ENCODE data around the gene KAZN.
"Not testable (repeated sequence)": the region's sequence is repeated elsewhere in the genome, so short reads cannot be mapped to it uniquely, and the experiment has no call there.

KAZN gene

DNA sequence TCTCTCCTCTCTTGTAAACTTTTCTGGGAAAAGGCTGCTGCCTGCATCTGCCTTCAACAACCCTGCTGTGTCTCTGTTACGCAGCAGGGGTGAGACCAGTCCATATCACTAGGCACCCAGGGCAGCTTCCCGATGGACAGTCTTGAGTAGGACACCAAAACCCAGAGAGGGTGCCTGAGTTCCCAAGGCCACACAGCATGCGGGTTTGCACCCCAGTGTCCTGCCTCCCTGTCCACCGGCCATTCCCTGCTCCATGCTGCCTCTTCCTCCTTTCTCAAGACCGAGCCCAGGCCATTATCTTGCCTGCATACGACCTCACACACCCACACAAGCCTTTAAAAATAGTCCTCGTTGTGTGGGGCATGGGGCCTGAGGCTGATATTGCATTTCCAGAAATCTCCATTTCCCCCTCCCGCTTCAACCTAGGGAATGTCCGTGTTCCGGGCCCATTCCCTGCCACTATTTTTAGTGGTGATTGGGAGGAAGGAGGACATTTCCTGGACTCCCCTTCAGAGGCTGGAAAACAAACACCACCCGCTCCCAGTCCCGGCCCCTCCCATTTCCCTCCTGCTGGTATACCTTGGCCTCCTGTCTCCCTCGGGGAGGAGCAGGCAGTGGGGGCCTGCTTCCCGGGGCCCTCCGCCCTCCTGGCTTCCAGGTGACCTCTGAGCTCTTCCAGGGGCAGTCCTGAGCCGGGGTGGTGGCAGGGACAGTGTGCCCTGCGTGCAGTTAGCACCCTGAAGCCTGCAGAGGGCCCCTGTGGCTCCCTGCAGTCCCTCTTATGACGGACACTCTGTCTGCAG is 422.7 kb downstream of the KAZN start:
- no peak for FAIRE-seq

DNA sequence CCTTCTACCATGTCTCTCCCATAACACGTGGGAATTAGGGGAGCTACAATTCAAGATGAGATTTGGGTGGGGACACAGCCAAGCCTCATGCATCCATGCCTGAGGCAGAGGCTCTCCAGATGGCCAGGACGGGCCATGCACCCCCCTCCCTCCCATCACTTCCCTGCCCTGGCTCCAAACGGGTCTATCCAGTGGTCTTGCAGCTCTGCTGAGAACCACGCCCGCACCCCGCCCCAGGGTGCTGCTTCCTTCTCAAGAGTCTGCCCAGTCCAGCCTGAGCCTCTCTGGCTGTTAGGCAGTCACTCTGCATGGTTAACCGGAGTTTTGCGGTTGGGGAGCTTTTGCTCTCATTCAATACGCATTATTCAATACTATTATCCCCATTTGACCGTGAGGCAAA is 423.6 kb downstream of the KAZN start:
- FAIRE-seq: no peak

DNA sequence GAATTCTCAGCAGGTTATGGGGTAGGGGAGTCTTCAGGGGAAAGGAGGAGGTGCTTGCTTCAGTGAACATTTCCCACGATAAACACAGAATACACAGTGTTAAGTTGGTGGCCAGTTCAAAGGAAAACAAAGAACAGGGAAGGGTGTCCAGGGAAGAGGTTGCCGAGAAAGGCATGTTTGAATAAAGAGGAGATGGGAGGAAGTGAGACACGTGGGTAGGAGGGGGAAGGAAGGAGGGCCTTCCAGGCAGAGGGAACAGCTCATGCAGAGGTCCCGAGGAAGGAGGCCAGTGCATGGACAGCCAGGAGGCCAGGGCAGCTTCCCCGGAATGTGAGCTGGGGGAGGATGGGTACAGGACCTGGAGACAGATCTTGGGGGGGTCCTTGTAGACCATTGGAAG is 424.7 kb downstream of the KAZN start:
- FAIRE-seq: no peak

DNA sequence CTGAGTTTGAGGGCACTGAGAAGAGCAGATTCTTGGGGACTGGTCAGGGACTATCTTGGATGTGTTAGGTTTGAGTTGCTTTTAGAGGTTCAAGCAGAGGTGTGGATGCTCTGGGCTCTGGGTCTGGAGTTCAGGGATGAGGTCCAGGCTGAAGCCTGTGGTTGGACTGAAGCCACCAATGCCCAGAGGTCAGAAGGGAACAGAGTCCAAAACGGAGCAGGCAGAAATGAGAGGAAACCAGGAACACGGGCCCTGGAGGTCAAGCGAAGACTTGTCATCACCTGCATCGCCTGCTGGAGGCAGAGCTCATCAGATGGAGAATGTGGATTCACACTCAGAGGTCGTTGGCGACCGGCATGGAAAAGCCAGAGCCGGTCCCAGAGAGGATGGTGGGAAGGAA is 425.5 kb downstream of the KAZN start:
- no peak for FAIRE-seq

DNA sequence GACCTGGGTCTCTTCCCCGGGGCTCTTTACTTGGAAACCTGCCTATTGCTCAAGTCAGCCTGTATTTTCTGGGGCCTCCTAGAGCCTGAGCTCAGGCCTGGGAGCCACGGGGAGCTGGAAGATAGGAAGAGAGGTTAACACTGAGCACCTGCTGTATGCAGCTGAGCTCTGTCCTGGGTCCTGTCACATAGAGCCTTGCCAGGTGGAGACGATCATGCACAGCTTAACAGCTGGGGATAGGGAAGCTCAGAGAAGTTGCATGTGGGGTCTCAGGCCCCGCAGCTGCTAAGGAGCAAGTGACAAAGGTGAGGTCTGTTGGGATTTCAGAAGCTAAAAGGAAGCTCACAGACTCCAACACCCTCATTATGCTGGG is 427.6 kb downstream of the KAZN start:
- FAIRE-seq: no peak

DNA sequence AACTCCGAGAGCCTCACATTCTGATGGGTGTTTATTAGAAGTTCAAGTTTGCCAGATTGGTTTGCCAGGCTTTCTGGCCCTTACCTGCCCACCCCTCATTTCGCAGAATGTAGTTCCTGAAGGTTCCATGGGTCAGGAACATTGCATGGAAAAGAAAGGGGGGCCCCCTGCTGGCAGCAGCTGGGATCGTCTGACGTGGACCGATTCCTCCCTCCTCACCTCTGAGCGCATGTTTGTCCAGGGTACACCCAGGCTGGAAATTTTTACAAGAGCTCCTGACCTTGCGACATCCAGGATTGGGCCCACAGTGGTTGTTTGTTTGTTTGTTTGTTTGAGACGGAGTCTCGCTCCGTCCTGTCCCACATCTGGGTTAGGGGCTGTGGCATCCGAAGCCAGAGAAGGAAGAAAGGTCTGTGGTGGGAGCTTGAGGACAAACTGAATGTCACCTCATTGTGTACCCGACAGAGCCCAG is 429.1 kb downstream of the KAZN start:
- FAIRE-seq: no peak

DNA sequence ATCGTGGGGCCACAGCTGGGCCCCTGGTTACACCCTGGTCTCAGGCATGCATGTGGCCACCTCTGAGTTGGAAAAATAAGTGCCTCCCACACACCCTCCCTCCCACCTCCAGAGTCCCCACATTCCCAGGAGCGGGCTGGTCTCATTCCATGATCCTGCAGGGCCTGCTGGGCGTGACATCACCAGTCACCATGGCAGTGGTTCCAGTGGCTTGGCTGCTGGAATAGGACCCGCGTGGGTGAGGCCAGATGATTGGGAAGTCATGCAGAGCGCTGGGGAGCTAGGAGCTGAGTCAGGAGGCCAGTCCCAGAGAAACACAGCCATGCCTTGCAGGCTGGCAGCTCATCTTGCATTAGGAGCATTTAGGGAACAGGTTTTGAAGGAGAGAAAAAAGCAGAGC is 429.6 kb downstream of the KAZN start:
- no peak for FAIRE-seq

DNA sequence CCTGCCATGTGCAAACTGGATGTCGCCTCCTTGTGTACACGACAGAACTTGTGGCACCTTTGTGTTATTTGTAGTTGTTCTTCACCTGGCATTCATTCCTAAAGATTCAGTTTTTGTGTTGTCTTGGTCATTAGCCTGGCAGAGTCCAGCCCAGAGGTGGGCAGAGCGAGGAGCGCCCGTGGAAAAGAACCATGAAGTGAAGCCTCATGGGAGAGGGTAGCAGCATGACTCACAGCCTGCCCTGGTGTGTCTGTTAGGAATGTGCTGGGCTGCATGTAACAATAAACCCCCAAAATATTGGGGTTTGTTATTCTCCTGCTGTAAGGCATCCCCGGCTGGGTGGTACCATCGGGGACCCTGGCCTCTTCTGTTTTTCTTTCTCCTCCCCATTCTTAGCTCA is 430.1 kb downstream of the KAZN start:
- no peak for FAIRE-seq

DNA sequence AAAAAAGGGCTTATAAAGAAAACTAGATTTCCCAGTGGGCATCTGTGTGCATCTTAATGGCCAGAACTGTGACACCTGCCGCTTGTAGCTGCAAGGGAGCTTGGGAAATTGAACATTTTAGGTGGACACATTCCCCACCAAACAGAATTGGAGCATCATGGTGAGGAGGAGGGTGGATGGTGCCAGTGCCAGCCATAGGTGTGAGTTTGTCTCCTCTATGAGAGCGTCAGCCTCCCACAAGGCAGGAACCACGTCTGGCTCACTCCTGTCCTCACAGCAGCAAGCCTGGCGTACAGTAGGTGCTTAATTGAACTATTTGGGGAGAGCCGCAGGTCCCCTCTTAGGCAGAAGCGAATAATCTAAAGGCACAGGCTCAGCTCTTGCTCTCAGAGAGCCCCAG is 430.6 kb downstream of the KAZN start:
- FAIRE-seq: no peak

DNA sequence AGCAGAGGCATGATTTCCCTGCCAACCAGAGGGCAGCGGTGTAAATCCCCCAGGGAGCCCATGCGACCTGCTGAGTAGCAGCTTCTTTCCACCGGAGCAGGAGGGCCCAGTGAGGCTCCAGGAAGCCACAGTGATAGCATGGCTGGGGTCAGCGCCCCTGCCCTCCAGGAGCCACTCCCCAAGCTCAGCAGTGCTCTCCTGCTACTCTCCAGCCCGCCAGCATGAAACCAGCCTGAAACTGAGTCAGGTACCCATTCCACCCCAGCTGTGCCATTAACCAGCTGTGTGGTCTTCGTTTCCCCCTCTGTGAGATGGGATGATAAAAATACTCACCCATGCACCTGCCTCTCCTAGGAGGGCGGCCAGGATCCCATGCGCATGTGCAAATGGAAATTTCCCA is 431.3 kb downstream of the KAZN start:
- FAIRE-seq: no peak

DNA sequence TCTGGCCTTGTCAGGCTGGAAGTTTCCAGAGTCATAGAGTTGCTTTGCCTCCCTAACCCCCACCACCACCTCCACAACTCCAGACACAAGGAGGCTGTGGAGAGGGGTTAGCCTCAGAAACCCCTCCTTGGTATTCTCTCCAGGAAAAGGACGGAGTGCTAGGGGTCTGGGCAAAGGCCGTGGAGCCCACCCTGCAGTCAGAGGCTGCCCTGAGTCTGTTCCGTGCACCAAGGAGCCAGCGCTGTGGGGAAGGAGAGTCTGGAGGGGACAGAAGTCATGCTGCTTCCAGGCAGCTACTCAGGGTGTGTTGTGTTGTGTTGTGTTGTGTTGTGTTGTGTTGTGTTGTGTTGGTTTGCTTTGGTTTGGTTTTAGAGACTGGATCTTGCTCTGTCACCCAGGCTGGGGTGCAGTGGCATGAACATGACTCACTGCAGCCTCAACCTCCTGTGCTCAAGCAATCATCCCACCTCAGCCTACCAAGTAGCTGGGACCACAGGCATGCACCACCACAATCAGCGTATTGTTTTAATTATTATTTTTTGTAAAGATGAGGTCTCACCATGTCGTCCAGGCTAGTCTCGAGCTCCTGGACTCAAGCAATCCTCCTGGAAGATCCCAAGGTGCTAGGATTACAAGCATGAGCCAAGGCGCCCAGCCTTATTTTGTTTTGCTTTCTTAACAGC is 432.9 kb downstream of the KAZN start:
- FAIRE-seq: no peak

DNA sequence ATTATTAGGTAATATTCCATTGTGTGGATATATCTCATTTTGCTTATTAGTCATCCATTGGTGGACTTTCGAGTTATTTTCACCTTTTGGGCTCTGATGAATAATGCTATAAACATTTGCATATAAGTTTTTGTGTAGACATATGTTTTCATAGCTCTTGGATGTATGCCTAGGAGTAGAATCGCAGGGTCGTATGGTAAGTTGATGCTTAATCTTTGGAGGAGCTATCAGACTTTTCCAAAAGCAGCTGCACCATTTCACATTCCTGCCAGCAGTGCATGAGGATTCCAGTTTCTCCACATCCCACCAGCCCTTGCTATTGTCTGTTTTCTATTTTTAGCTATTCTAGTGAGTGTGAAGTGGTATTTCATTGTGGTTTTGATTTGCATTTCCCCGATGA is 434.8 kb downstream of the KAZN start:
- no peak for FAIRE-seq

DNA sequence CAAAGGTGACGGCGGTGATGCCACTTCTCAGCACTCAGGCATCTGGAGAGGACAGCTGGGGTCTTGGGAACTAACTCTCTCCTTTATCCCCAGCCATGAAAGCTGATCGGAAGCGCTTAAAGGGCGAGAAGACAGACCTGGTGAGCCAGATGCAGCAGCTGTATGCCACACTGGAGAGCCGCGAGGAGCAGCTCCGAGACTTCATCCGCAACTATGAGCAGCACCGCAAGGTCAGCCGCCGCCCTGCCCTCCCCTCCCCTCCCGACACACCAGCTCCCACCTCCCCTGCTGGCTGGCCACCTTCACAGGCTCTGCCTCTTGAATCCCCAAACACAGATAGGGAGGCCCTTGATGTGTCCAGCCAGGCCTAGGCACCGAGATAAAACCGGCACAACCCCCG is 436.2 kb downstream of the KAZN start:
- FAIRE-seq: no peak

DNA sequence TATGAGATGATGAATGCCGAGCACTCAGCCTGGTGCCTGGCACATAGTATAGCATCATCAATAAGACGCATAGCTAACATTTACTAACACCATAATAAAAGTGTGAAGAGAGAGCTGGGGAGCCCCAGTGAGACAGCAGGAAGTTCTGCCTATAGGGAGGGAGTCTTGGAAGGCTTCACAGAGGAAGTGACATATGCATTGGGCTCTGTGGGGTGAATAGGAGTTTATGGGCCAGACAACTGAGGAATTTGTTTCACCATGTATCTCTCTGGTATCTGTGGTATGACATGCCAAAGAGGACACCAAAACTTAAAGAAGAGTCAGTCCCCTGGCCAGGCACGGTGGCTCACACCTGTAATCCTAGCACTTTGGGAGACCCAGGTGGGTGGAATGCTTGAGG is 436.8 kb downstream of the KAZN start:
- no peak for FAIRE-seq

DNA sequence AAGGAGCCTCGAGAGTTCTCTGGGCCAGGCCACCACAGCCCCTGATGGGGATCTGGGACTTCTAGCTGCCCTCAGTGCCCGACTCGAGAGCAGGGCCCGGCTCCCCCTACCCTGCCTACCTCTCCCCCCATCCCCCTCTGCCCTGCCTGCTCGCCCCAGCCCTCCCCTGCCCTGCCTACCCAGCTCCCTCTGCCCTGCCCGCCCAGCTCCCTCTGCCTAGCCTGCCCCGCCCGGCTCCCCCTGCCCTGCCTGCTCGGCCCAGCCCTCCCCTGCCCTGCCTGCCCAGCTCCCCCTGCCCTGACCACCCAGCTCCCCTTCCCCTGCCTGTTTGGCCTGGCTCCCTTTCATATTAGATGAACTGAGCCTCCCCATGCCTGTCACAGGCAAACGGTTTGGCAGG is 437.6 kb downstream of the KAZN start:
- no peak for FAIRE-seq

DNA sequence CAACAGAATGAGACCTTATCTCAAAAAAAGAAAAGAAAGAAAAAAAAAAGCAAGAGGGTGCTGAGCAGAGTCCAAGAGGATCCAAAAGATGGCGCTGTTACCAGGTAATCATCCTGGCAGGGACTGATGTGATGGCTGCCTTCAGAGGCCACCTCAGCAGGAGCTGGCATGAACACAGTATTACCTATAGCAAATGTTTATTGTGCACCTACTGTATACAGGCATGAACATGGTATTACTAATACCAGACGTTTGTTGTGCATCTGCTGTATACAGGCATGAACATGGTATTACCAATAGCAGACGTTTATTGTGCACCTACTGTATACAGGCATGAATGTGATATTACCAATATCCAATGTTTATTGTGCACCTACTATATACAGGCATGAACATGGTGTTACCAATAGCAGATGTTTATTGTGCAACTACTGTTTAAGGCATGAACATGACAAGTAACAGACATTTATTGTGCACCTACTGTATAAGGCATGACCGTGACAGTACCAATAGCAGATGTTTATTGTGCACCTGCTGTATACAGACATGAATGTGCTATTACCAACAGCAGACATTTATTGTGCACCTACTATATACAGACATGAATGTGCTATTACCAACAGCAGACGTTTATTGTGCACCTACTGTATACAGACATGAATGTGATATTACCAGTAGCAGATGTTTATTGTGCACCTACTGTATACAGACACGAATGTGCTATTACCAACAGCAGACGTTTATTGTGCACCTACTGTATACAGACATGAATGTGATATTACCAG is 439.9 kb downstream of the KAZN start:
- FAIRE-seq: no peak

DNA sequence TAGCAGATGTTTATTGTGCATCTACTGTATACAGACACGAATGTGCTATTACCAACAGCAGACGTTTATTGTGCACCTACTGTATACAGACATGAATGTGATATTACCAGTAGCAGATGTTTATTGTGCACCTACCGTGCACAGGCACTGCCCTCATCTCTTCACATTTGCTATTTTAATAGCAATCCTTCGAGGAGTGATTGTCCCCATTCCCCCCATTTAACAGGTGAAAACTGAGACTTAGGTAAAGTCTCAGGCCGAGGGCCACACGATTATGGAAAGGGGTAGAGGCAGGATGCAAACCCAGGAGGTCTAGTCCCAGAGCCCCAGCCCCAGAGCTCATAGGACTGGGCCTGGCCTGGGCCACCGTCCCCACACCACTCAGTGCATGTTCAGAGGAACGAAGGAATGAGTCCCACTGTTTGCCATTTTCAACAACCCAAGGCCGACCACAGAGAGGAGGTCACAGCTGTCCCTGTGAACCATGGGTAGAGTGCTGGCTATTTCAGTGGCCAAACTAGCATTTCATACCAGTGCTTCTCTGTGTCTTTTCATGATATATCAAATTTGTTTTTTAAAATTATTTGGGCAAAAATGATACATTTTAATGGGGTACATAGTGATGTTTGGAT is 440.6 kb downstream of the KAZN start:
- no peak for FAIRE-seq

DNA sequence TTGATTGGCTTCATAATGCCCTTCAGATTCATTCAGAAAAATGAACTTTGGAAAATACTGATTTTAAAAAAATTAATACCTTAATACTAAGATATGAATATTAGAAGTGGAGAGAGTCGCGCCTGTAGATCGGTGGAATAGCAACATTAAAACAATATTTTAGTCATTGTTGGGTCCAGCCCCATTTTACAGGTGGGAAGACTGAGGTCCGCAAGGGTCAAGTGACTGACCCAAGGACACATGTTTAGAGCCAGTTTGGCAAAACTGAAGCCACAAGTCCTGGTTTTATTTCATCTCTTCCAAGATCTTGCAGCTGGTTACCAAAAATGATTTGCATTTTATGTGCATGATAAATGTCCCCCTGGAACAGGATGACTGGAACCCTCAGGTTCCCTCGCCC is 441.4 kb downstream of the KAZN start:
- no peak for FAIRE-seq

DNA sequence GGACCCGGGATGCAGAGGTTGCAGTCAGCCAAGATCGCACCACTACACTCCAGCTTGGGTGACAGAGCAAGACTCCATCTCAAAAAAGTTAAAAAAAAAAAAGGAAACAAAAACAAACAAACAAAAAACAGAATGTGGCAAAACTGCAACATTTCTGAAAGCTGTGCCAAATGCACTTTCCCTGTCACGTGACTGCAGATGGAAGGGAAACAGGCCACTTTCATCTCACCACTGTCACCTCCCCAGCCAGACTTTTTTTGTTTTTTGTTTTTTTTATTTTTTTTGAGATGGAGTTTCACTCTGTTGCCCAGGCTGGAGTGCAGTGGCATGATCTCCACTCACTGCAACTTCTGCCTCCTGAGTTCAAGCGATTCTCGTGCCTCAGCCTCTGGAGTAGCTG is 442.2 kb downstream of the KAZN start:
- not testable (repeated sequence) for FAIRE-seq

DNA sequence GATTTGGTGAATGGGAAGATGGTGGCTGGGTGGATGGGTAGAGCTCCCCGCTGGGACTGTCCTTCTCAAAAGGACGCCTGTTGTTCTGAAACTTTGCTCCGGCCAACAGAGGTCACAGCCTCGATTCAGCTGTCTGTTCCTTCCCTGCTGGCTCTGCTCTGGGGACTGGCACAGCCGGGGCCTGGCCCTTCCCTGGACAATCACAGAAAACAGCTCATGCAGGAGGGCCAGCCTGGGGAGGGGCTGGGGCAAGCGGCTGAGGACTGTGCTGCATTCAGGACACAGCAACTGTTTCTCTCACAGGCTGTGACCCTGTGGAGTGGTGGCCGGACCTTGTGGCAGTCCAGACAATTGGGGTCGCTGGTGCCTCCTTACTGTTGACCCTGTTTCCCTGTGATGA is 444.4 kb downstream of the KAZN start:
- FAIRE-seq: no peak

DNA sequence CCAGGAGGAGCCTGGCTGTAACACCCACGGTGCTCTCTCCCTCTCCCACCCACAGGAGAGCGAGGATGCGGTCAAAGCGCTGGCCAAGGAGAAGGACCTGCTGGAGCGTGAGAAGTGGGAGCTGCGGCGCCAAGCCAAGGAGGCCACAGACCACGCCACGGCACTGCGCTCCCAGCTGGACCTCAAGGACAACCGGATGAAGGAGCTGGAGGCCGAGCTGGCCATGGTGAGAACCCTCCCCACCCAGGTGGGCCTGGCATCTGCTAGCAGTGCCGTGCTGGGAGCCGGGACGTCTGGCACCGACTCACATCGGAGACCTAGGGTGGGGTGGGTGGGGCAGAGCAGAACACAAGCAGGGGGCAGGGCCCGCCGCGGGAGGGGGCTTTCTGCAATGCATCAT is 445.4 kb downstream of the KAZN start:
- no peak for FAIRE-seq

DNA sequence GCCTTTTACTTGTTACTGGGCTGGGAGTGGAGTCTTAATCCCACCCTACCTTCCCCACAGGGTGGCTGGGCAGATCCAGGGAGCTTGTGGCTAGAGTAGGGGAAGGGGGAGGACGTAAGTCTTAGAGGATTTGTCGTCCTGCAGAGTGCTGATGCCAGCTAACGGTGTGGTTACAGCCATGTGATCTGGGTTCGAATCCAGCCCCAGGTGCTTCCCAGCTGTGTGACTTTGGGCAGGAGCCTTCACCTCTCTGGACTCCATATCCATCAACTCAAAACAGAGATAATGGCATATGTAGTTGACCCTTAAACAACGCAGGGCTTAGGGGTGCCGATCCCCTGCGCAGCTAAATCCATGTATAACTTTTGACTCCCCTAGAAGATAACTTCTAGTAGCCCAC is 446.6 kb downstream of the KAZN start:
- FAIRE-seq: no peak

DNA sequence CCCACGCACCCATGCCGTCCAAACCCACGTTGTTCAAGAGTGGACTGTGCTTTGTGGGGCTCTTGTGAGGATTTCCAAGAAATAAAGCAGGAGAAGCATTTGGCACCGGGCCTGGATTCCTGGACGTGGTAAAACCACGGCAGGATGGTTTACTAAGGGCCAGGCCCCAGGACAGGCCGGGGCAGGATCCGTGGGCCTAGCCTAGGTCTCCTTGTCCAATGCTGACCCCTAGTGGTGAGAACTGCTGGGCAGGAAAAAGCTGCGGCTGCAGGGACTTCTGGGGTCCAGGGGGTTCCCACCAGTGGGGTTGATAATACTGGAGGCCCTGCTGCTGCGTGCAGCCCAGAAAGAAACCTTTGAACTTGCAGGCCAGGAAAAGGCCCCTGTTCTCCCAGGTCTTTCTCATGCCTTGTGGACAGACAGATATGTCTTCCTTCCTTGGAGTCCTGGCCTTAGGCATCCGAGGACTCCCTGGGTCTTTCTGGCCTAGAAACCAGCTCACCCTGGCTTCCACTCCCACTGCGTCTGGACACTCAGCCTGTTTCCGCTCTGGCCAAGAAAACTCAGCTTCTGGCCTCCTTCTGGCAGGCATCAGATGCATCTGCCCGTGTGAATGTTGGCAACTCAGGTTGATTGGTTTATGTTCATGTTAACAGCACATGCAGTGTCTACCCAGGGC is 448.1 kb downstream of the KAZN start:
- no peak for FAIRE-seq

Measured in islet of Langerhans (tissue), 1 donor.